Dendritic cell treated with granulocyte-macrophage colony-stimulating factor and Interleukin-4, amounts not matched to agents 40 ng/mL and 50 ng/mL, for 4 days (primary cell): ENCODE measurements around the gene FRMD8.

ENCODE experiments used
- H3K27ac Mint-ChIP-seq: one replicate; pipeline ENCODE4 v1.8.0; 2022; ENCODE audit warnings: mild to moderate bottlenecking, mixed read lengths
- H3K27me3 Mint-ChIP-seq: one replicate; pipeline ENCODE4 v1.8.0; 2022; ENCODE audit warnings: mild to moderate bottlenecking, mixed read lengths
- H3K36me3 Mint-ChIP-seq: one replicate; pipeline ENCODE4 v1.8.0; 2022; ENCODE audit warnings: low read depth, mixed read lengths
- H3K4me1 Mint-ChIP-seq: one replicate; pipeline ENCODE4 v1.8.0; 2022; ENCODE audit warnings: low read depth, mixed read lengths
- H3K4me3 Mint-ChIP-seq: one replicate; pipeline ENCODE4 v1.8.0; 2022; ENCODE audit warnings: mild to moderate bottlenecking, moderate library complexity, mixed read lengths
- H3K9me3 Mint-ChIP-seq: one replicate; pipeline ENCODE4 v1.8.0; 2022; ENCODE audit warnings: mixed read lengths
- intact Hi-C: fragments of 100-400 bp; cut with micrococcal nuclease; formaldehyde crosslinking; loops from one replicate; pipeline ENCODE4 v1.15.0; 2022

Gene FRMD8

DNA sequence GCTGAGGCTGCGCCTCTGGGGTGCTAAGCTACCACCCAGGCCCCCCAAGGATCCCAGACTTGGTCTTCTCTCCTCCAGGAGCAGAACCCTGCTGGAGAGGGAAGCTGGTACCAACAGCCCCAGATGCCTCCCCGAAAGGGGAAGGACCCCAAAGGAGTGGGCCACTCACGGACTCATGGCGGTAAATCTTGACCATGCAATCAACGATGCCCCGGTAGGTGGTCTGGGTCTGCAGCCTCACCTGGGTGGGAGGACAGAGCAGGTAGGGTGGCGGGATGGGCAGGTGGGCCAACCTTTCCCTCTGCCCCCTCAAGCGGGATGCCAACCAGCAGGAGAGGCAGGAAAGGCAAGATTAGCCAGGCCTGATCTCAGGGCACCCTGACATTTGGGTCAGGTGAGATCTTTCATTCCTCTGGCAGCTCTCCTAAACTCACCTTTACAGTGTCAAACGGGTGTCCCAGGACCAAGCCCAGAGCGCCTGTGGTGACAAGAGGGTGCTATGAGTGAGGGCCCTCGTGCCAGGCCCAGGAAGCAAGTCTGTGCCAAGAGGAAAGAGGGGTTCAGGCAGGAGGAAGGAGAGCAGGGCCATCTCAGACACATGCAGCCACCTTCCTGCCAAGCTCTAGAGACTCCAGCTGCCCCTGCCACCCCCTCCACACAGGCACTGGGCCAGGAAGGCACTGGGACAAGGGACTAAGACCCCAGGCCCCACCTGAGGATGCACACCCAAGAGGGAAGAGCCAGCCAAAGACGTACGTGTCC is 6.6 kb upstream of the FRMD8 start:
- no peak overlapping the region for H3K4me3 Mint-ChIP-seq
- H3K9me3 Mint-ChIP-seq: no peaks in the 10 kb centered on the region
- H3K36me3 Mint-ChIP-seq: peaks cover 28% of the 10 kb centered on the region
- no peaks in the 10 kb centered on the region for H3K27me3 Mint-ChIP-seq
- intact Hi-C loops: loop anchor here (5.0 kb wide), 2 partner anchors 37 to 117 kb away; partner anchors contain the start of gene MALAT1
- peak overlapping the region; percentile 98 for H3K27ac Mint-ChIP-seq
- H3K4me1 Mint-ChIP-seq: peaks cover 70% of the 10 kb centered on the region

DNA sequence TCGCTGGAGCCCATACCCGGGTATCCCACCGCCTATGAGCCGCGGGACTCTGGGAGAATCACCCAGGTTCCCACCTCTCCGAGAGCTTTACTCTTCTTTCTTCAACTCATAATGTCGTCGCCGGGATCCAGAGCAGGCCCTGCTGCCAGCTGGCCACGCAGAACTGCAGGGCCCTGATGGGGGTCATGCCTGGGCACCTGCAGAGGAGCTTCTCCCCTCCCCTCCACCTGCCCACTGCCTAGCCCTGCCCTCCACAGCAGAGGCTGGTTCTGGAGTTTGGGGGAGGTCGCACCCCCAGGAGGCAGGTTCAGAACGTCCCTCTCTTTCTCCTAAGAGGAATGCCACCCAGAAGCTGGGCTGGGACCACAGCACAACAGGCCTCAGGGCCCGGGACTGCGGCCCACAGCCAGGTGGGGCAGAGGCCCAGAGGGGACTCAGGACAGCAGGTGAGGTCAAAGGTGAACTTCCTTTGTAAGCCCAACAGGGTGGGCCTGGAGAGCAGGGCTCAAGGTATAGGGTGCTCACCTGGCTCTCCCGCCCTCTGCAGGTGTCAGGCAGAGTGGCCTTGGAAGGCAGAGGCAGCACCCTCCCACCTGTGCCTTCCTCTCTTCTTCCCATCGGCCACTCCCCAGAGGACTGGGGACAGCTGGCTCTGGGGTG is 5.8 kb upstream of the FRMD8 start:
- no peaks in the 10 kb centered on the region for H3K27me3 Mint-ChIP-seq
- intact Hi-C loops: loop anchor here (5.0 kb wide), 2 partner anchors 37 to 117 kb away; partner anchors contain the start of gene MALAT1
- peaks cover 21% of the 10 kb centered on the region for H3K36me3 Mint-ChIP-seq
- H3K4me1 Mint-ChIP-seq: peaks cover 70% of the 10 kb centered on the region
- H3K27ac Mint-ChIP-seq: peak overlapping the region; percentile 98
- no peaks in the 10 kb centered on the region for H3K9me3 Mint-ChIP-seq
- H3K4me3 Mint-ChIP-seq: no peak overlapping the region

DNA sequence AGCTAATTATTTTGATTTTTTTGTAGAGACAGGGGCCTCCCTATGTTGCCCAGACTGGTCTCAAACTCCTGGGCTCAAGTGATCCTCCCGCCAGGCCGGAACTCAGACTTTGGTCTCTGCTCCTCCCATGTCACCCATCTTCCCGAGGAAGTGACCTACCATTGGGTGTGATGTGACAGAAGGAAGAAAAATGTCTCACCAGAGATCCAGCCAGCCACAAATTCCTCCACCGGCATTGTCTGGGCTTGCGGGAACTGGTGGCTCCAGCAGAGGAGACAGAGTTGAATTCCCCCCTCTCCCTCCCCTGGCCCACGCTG is 4.8 kb upstream of the FRMD8 start:
- Mint-ChIP-seq H3K27ac (peak overlapping the region; percentile 98), H3K9me3 (no peaks in the 10 kb centered on the region), H3K27me3 (no peaks in the 10 kb centered on the region), H3K4me3 (peak overlapping the region; percentile 82), H3K36me3 (peaks cover 16% of the 10 kb centered on the region), H3K4me1 (peaks cover 78% of the 10 kb centered on the region)
- intact Hi-C loops: loop anchor here (5.0 kb wide), 2 partner anchors 36 to 116 kb away; partner anchors contain the start of gene MALAT1

DNA sequence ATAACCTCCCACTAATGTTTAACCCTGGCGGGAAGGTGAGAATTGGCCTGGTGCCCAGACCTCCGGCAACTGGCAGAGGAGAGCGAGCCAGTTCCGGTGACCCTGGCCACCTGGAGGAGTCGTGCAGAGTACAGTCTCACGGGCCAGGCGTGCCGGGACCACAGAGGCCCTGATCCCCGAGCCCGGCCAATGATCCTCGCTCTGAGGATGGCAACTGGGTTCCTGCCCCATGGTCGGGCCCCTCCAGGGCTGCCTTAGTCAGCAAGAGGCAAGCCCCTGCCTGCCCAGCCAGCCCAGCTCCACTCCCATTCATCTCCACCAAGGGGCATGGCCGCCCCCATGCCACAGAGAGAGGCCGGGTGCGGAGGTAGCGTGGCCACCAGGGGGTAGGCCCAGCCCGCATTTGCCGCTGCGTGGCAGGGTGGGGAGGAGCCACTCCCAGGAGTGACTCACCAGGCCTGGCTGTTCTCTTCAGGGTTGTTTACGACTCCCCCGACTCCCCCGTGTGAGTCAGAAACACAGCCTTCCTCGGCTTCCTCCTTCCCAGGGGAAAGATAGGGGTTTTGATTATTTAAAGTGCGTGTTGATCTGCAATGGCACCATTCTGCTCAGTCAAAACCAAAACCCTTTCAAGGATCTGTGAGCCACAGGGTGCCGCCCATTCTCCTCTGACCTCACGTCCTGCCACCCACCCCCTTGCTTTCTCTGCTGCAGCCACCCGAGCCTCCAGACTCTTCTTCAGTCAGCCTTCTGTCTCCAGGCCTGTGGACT is 4.2 kb upstream of the FRMD8 start, which contains the start of gene SLC25A45:
Gene SLC25A45, minus strand, starts transcription at position 614 of the 771 bp plus-strand sequence. CDS start 695 bp downstream, outside the sequence.
- Mint-ChIP-seq H3K27me3 (no peaks in the 10 kb centered on the region), H3K4me3 (peak within 1 kb of the TSS; percentile 82), H3K27ac (peak within 1 kb of the TSS; percentile 98), H3K9me3 (no peaks in the 10 kb centered on the region), H3K36me3 (peaks cover 21% of the 10 kb centered on the region), H3K4me1 (peaks cover 78% of the 10 kb centered on the region)
- intact Hi-C loops: loop anchor here (5.0 kb wide), 2 partner anchors 35 to 115 kb away; partner anchors contain the start of gene MALAT1

DNA sequence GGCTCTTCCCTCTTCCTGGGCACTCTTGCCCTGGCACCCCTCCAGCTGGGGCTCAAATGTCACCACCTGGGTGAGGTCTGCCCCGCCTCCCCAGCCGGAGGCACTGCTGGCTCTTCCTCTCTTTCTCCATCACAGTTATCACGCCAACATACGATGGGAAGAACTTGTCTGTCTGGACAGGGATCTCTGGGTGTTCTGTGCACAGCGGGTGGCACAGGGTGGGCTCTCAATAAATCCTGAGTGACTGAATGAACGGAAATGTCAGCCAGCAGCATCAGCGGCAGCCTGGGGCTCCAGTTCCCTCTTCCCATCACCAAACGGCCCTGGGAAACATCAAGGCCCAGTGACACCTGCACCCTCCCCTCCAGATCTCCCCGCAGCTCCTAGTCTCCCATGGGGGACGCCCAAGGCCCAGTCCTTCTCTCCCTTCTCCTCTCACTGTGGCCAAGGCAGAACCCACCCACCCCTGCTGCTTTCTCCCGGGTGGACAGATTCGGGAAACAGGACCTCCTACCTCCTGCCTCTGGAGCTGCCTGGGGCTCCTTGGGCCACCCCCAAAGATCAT is 3.6 kb upstream of the FRMD8 start:
- Mint-ChIP-seq H3K27me3 (no peaks in the 10 kb centered on the region), H3K4me1 (peaks cover 78% of the 10 kb centered on the region), H3K27ac (peak overlapping the region; percentile 98), H3K36me3 (peaks cover 21% of the 10 kb centered on the region), H3K9me3 (no peaks in the 10 kb centered on the region), H3K4me3 (peak overlapping the region; percentile 82)
- intact Hi-C loops: loop anchor here (5.0 kb wide), 2 partner anchors 34 to 114 kb away; partner anchors contain the start of gene MALAT1

DNA sequence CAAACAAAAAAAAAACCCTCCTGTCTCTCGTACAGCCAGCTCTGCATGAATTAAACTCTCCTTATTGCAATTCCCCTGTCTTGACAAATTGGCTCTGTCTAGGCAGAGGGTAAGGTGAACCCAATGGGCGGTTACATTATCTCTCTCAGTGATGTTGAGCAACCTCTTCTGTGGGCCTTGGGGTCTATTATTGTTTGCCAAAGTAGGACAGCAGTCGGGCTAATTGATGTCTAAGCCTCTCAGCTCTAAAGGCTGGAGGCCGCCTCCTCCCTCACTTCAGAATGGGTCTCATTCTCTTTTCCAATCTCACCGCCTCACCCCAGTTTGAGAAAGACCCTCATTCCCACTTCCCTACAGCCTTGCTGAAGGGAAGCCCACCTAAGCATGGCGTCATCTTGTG is 2.7 kb upstream of the FRMD8 start:
- Mint-ChIP-seq H3K4me3 (no peak overlapping the region), H3K9me3 (no peaks in the 10 kb centered on the region), H3K27ac (peak overlapping the region; percentile 98), H3K36me3 (peaks cover 28% of the 10 kb centered on the region), H3K27me3 (no peaks in the 10 kb centered on the region), H3K4me1 (peaks cover 78% of the 10 kb centered on the region)
- intact Hi-C loops: loop anchor here (5.0 kb wide), 2 partner anchors 34 to 114 kb away; partner anchors contain the start of gene MALAT1

DNA sequence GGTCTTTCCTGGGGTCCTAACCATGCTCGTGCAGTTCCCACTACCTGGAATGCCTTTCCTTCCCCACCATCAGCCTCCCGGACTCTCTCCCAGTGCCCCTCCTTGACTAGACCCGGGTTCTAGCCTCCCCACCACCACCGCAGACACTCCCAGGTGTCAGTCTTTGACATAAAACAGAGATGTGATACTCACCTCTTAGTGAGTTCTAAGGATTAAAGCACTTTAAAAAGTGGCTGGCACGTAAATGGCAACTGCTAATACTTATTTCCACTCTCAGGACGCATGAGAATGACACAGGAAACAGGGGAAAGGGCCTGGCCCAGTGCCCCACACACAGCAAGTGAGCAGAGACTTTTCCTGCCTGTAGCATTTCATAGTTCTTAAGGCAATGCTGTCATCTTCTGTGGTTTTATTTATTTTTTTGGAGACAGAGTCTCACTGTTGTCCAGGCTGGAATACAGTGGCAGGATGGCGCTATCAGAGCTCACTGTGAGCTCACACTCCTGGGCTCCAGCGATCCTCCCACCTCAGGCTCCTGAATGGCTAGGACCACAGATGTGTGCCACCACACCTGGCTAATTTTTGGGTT is 2.0 kb upstream of the FRMD8 start:
- intact Hi-C loops: loop anchor here (5.0 kb wide), 2 partner anchors 33 to 113 kb away; partner anchors contain the start of gene MALAT1

DNA sequence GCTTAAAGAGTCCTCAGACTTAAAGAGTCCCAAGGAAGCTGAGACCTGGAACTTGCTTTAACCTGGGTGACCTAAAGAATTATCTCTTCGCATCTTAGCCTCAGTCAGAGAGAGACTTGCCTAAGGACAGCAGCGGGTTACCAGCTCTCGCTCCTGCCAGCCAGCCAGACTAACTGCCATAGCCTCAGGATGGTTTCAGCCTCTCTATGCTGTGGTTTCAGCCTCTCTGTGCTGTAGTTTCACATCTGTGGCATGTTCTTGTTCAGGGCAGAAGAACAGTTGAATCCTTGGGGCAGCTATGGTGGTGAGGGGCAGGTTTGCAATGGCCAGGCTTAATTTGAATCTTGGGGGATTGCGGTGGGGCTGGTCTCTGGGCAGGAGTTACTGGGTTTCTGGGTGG is 2.3 kb downstream of the FRMD8 start:
- Mint-ChIP-seq H3K4me3 (peak overlapping the region; percentile 38), H3K27me3 (no peaks in the 10 kb centered on the region), H3K27ac (peak overlapping the region; percentile 98), H3K9me3 (no peaks in the 10 kb centered on the region), H3K36me3 (peaks cover 64% of the 10 kb centered on the region), H3K4me1 (peaks cover 81% of the 10 kb centered on the region)
- intact Hi-C loops: no loop called here

More for the DNA sequence above, 2.0 kb upstream of the FRMD8 start:
- H3K36me3 Mint-ChIP-seq: peaks cover 34% of the 10 kb centered on the region
- no peaks in the 10 kb centered on the region for H3K9me3 Mint-ChIP-seq
- peaks cover 78% of the 10 kb centered on the region for H3K4me1 Mint-ChIP-seq
- H3K27ac Mint-ChIP-seq: peak overlapping the region; percentile 98
- H3K27me3 Mint-ChIP-seq: no peaks in the 10 kb centered on the region
- H3K4me3 Mint-ChIP-seq: no peak overlapping the region

DNA sequence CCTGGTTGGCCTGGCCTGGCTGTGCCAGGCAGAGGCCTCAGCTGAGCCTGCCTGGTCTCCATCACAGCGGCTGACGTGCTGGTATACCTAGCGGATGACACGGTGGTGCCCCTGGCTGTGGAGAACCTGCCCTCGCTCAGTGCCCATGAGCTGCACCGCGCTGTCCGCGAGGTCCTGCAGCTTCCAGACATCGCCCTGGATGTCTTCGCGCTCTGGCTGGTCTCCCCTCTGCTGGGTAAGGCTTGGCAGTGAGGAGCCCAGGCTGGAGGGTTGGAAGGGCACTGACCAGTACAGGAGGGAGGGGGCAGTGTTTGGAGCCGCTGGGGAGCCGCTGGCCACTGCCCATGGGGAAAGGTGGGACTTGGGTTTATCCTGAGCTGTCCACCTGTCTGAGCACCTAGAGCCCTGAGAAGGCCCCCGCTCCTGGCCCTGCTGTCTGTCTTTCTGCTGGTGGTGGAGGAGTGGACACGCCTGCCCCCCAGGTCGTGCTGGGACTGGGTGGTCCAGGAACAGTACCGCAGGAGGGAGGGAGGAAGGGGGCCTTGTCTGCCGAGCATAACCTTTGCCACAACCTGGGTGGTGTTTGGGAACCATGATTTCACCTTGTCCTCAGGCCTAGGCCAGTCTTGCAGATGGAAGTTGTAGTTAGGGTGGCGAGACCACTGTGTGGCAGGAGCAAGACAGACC is 3.0 kb downstream of the FRMD8 start:
- no peak overlapping the region for H3K4me3 Mint-ChIP-seq
- H3K36me3 Mint-ChIP-seq: peaks cover 71% of the 10 kb centered on the region

DNA sequence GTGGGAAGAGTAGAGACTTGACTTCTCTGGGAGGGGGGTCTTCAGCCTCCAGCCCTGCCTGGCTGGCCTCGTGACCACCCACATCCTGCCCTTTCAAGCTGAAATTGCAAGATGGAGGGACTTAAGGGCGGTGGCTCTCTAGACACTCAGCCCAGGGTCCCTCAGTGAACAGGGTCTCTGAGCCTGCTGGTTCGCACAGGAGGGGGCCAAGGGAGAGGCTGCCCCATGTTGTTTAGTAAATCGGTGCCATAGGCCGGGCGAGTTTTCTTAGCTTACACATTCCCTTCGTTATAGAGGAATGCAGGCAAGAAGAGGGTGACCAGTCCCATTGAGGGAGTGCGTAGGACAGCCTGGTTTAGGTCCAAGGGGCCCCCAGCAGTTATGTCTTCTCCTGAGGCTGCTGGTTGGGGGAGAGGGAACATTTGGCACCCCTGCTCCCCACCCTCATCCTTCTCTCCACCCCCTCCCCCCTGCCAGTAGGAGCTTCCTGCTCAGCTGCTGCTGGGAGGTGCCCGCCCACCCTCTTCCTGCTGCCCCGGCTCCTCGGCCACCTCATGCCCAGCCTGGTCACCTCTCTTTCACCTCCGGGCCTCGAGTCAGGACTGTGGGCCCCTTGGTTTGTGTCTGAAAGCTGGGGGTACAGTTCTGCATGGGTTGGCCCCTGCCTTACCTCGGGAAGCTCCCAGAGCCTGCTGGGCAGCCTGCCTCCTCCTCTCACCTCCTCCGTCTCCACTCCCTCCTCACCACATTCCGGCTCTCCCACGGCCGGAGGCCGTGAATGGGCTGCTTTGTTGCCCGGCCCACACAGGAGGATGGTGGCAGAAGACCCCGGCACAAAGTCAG is 3.9 kb downstream of the FRMD8 start:
- Mint-ChIP-seq H3K4me3 (peak overlapping the region; percentile 45), H3K27me3 (no peaks in the 10 kb centered on the region), H3K4me1 (peaks cover 65% of the 10 kb centered on the region), H3K9me3 (no peaks in the 10 kb centered on the region), H3K27ac (peak overlapping the region; percentile 55), H3K36me3 (peaks cover 80% of the 10 kb centered on the region)
- intact Hi-C loops: no loop called here

More for the DNA sequence above, 3.0 kb downstream of the FRMD8 start:
- intact Hi-C loops: no loop called here
- Mint-ChIP-seq H3K27me3 (no peaks in the 10 kb centered on the region), H3K9me3 (no peaks in the 10 kb centered on the region), H3K27ac (peak overlapping the region; percentile 98), H3K4me1 (peaks cover 74% of the 10 kb centered on the region)

DNA sequence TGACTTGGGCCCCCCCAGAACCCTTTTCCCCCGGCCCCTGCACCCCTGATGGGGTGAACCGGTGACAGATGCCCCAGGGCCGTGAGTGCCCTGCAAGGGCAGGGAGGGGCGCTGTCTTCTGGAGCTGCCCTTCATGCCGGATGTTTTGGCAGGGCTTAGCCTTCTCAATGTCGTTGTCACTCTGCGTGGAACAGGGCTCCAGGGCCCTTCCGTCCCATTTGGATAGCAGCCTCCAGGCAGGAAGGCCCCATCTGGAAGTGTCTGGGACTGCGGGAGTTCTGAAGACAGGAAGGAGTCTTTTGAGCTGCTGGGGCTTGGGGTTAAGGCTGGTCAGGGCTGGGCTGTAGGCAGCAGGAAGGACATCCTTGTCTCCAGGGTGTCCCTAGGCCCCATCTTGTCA is 4.6 kb downstream of the FRMD8 start:
- intact Hi-C loops: no loop called here
- Mint-ChIP-seq H3K36me3 (peaks cover 87% of the 10 kb centered on the region), H3K4me3 (no peak overlapping the region), H3K4me1 (peaks cover 60% of the 10 kb centered on the region), H3K27me3 (no peaks in the 10 kb centered on the region), H3K27ac (peak overlapping the region; percentile 47), H3K9me3 (no peaks in the 10 kb centered on the region)

DNA sequence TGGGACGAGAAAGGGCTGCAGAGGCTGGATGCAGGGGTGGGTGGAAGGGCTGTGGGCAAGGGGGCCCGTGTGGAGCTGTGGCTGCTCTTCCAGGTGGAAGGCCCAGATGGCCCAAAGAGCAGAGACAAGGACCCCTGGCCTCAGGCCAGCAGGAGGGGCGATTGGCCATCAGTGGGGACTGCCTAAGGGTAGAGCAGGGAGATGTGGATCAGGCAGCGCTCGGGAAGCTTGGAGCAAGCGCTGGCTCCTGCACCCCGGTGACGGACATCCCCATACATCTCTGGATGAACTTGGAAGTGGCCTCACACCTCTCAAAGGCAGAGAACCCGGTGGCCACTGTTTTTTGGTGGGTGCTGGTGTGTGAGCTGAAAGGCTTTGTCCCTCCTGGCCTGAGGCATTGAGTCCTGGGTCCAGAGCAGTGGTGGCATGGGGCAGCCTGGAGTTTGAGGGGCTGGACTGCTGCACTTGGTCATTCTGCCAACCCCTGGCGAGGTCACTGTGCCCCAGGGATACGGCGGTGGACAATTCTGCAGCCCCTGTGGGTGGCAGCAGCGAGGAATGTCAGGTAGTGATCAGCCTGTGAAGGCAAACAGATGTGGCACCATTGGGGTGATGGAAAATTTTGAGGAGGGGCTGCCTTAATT is 5.9 kb downstream of the FRMD8 start:
- H3K4me1 Mint-ChIP-seq: peaks cover 52% of the 10 kb centered on the region
- no peak overlapping the region for H3K27ac Mint-ChIP-seq
- H3K36me3 Mint-ChIP-seq: peaks cover 92% of the 10 kb centered on the region
- no peaks in the 10 kb centered on the region for H3K9me3 Mint-ChIP-seq
- intact Hi-C loops: no loop called here
- H3K4me3 Mint-ChIP-seq: no peak overlapping the region
- H3K27me3 Mint-ChIP-seq: no peaks in the 10 kb centered on the region
